ENCODE results near the gene SRPK3. TPM values are rescaled to one million over a fixed set of nuclear protein-coding genes. Genes with fewer than 3 reads are reported as not detected.

SRPK3 gene
- total RNA-seq, 1 experiment from 2014 or later = 1.6 TPM

- CTCF ChIA-PET = no interaction called here
- Histone ChIP-seq H3K27me3 (ENCODE audit: control insufficient read depth, insufficient read depth, low read length) (no peaks in the 10 kb centered on the region), H3K9me3 (ENCODE audit: control insufficient read depth, insufficient read depth, low read depth, low read length) (no peaks in the 10 kb centered on the region), H3K4me1 (ENCODE audit: control insufficient read depth, insufficient read depth, low read length) (peaks cover 10% of the 10 kb centered on the region; the same call in 1 of the 2 replicates), H3K36me3 (ENCODE audit: control insufficient read depth, insufficient read depth, low read length) (no peaks in the 10 kb centered on the region), H3K4me3 (ENCODE audit: low read depth in 2 of 2, low read length in 2 of 2) (peak within 1 kb of the TSS; percentile 55 to 67), H3K27ac (ENCODE audit: low read length) (peak within 1 kb of the TSS; percentile 59)
- DNase-seq (ENCODE audit: low read depth, low spot score) (no peak), ATAC-seq (peak; percentile 46)
- POLR2A ChIA-PET = no interaction called here
- intact Hi-C loops (cut with micrococcal nuclease; ENCODE audit: unreplicated experiment) = no loop called here
- TF ChIP-seq CTCF (IDR thresholded peaks at IDR 0.05) = no peak
- no peak for TF ChIP-seq TCF7L2 (IDR thresholded peaks at IDR 0.05; ENCODE audit: low read depth, low read length)
- in situ Hi-C loops (cut with HindIII; ENCODE audit: low pct_unique_long_range_greater_than_20kb, low sequenced_read_pairs) = no loop called here
- no TSS peak for BruUV-seq (replicated peaks)
These were observed 49.2 kb downstream of the SRPK3 start, which contains the start of gene PDZD4 for GRCh38 chrX:153829799-153830639. Gene PDZD4 (minus strand): TSS chrX:153830544. CDS start chrX:153830298, 246 bp downstream.

- no TSS peak for BruUV-seq (replicated peaks)
- ATAC-seq = peak; percentile 4; the same call in 1 of the 2 replicates
- Histone ChIP-seq H3K9me3 (ENCODE audit: control insufficient read depth, insufficient read depth, low read depth, low read length) (no peaks in the 10 kb centered on the region), H3K27ac (ENCODE audit: low read length) (no peak overlapping the region), H3K4me1 (ENCODE audit: control insufficient read depth, insufficient read depth, low read length) (peaks cover 10% of the 10 kb centered on the region; the same call in 1 of the 2 replicates), H3K36me3 (ENCODE audit: control insufficient read depth, insufficient read depth, low read length) (no peaks in the 10 kb centered on the region), H3K4me3 (ENCODE audit: low read depth in 2 of 2, low read length in 2 of 2) (peak overlapping the region; percentile 14 to 55; a peak in 2 of 4 replicates), H3K27me3 (ENCODE audit: control insufficient read depth, insufficient read depth, low read length) (no peaks in the 10 kb centered on the region)
- CTCF ChIA-PET = no interaction called here
- POLR2A ChIA-PET = no interaction called here
- no peak for DNase-seq (ENCODE audit: low read depth, low spot score)
- TF ChIP-seq TCF7L2 (IDR thresholded peaks at IDR 0.05; ENCODE audit: low read depth, low read length) (no peak), POLR2AphosphoS5 (IDR thresholded peaks at IDR 0.05; ENCODE audit: low read depth, low read length) (no peak), CTCF (IDR thresholded peaks at IDR 0.05) (no peak), SIN3A (IDR thresholded peaks at IDR 0.05; ENCODE audit: borderline replicate concordance, insufficient read depth, low read depth, low read length) (no peak), REST (IDR thresholded peaks at IDR 0.05; ENCODE audit: insufficient read depth in 1 of 2, low read depth in 2 of 2, low read length in 1 of 2) (no peak)
- intact Hi-C loops (cut with micrococcal nuclease; ENCODE audit: unreplicated experiment) = no loop called here
- in situ Hi-C loops (cut with HindIII; ENCODE audit: low pct_unique_long_range_greater_than_20kb, low sequenced_read_pairs) = no loop called here
These were observed 50.0 kb downstream of the SRPK3 start for GRCh38 chrX:153830640-153831428.

Measured in Panc1 (cell line).